ENCODE data around the gene CLPTM1.
"Not testable (repeated sequence)": the region's sequence is repeated elsewhere in the genome, so short reads cannot be mapped to it uniquely, and the experiment has no call there.

CLPTM1 gene

DNA sequence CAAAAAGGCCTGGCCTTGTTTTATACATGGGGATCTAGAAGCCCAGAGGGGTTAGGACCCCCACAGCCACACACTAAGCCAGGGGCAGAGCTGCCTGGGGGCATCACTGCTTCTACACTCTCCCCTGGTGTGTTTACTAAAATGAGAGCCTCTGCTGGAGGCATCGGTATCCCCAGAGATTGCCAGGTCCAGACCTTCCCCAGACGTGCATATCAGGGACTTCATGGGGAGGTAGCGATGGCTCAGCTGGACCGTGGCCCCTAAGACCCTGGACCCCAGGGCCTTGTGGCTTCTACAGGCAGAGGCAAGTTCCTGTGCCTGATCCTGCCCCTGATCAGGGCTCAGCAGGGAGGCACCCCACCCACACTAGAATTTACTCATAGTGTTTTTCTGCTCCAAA is 13.5 kb downstream of the CLPTM1 start:
- Histone ChIP-seq H3K27ac (no peak overlapping the region), H3K9me3 (no peaks in the 10 kb centered on the region), H3K36me3 (peaks cover 49% of the 10 kb centered on the region), H3K4me3 (ENCODE audit: low read depth in 1 of 2, low read length in 1 of 2) (no peak overlapping the region), H3K27me3 (no peaks in the 10 kb centered on the region), H3K4me1 (ENCODE audit: control insufficient read depth in 1 of 2, insufficient read depth in 1 of 2, low read depth in 1 of 2, low read length in 1 of 2) (no peaks in the 10 kb centered on the region)
- TF ChIP-seq, protein P1, sequence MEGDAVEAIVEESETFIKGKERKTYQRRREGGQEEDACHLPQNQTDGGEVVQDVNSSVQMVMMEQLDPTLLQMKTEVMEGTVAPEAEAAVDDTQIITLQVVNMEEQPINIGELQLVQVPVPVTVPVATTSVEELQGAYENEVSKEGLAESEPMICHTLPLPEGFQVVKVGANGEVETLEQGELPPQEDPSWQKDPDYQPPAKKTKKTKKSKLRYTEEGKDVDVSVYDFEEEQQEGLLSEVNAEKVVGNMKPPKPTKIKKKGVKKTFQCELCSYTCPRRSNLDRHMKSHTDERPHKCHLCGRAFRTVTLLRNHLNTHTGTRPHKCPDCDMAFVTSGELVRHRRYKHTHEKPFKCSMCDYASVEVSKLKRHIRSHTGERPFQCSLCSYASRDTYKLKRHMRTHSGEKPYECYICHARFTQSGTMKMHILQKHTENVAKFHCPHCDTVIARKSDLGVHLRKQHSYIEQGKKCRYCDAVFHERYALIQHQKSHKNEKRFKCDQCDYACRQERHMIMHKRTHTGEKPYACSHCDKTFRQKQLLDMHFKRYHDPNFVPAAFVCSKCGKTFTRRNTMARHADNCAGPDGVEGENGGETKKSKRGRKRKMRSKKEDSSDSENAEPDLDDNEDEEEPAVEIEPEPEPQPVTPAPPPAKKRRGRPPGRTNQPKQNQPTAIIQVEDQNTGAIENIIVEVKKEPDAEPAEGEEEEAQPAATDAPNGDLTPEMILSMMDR (IDR thresholded peaks at IDR 0.05), result no peak

DNA sequence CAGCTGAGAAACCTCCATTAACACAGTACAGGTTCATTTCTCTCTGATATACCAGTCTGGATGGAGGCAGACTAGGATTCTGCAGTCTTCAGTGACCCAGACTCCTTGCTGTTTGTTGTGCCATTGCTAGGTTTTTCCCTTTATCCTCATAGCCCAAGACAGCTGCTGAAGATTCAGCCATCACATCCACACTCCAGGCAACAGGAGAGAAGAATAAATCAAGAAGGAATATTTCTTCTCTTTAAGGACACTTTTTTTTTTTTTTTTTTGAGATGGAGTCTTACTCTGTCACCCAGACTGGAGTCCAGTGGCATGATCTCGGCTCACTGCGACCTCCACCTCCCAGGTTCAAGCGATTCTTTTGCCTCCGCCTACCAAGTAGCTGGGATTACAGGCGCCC is 14.3 kb downstream of the CLPTM1 start:
- Histone ChIP-seq H3K27me3 (no peaks in the 10 kb centered on the region), H3K4me3 (ENCODE audit: low read depth in 1 of 2, low read length in 1 of 2) (no peak overlapping the region), H3K9me3 (no peaks in the 10 kb centered on the region), H3K36me3 (peaks cover 50% of the 10 kb centered on the region), H3K27ac (no peak overlapping the region), H3K4me1 (ENCODE audit: control insufficient read depth in 1 of 2, insufficient read depth in 1 of 2, low read depth in 1 of 2, low read length in 1 of 2) (no peaks in the 10 kb centered on the region)
- TF ChIP-seq, protein P1 (IDR thresholded peaks at IDR 0.05), result no peak

DNA sequence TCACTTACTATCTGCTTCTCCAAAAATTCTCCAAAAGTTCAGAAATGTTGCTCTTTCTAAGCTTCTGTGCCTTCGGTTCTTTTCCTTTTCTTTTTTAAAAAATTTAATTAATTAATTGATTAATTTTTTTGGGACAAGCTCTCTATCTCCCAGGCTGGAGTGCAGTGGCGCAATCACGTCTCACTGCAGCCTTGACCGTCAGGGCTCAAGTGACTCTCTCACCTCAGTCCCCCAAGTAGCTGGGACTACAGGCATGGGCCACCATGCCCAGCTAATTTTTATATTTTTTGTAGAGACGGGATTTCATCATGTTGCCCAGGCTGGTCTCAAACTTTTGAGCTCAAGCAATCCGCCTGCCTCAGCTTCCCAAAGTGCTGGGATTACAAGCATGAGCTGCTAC is 16.3 kb downstream of the CLPTM1 start:
- peaks cover 54% of the 10 kb centered on the region for H3K36me3 ChIP-seq
- not testable (repeated sequence) for H3K4me3 ChIP-seq (ENCODE audit: low read depth in 1 of 2, low read length in 1 of 2); H3K27me3 ChIP-seq; H3K4me1 ChIP-seq (ENCODE audit: control insufficient read depth in 1 of 2, insufficient read depth in 1 of 2, low read depth in 1 of 2, low read length in 1 of 2); H3K9me3 ChIP-seq; H3K27ac ChIP-seq

DNA sequence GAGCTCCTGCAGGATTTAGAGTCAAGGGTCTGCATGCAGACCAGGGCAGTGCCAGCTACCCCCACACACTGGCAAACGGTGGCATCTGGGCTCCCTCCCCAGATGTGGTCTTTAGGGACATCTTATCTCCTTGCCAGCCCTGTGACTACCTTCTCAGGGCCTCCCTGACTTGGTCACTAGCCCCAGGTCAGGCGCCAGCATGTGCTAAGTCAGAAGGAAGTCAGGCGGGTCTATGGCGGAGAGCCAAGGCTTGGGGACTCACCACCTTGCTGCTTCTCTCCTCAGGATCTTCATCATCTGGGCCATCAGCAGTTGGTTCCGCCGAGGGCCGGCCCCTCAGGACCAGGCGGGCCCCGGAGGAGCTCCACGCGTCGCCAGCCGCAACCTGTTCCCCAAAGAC is 17.6 kb downstream of the CLPTM1 start:
- H3K4me3 ChIP-seq (ENCODE audit: low read depth in 1 of 2, low read length in 1 of 2), result no peak overlapping the region
- no peaks in the 10 kb centered on the region for H3K9me3 ChIP-seq
- peaks cover 66% of the 10 kb centered on the region for H3K36me3 ChIP-seq
- H3K4me1 ChIP-seq (ENCODE audit: control insufficient read depth in 1 of 2, insufficient read depth in 1 of 2, low read depth in 1 of 2, low read length in 1 of 2), result no peaks in the 10 kb centered on the region
- no peaks in the 10 kb centered on the region for H3K27me3 ChIP-seq
- no peak overlapping the region for H3K27ac ChIP-seq
- TF ChIP-seq, protein P1 (IDR thresholded peaks at IDR 0.05), result no peak

DNA sequence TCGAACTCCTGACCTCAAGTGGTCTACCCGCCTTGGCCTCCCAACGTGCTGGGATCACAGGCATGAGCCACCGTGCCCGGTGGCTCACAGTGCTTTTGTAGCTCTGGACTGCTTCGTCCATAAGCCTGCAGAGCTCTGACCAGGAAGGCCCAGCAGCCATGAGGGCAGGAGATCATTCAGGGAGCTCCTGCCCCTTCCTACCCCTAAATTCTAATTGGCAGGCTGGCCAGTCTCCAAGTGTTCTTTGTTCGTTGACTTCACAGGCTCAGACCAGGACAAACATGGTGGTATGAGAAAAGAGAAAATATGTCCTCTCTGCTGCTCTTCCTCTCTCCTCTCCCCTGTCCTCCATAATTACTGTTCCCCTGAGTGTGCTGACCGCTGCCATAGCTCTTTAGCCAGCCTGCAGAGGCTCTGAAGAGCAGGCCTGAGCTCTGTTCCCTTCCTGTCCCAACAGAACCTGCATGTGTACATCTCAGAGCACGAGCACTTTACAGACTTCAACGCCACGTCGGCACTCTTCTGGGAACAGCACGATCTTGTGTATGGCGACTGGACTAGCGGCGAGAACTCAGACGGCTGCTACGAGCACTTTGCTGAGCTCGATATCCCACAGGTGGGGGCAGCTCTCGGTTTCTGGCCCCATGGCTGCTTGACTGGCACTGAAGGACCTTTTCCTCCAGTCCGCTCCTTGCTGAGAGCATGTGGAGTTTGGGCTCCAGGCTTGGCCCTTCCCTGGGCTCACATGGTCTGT is 19.0 kb downstream of the CLPTM1 start:
- no peaks in the 10 kb centered on the region for H3K9me3 ChIP-seq
- no peaks in the 10 kb centered on the region for H3K4me1 ChIP-seq (ENCODE audit: control insufficient read depth in 1 of 2, insufficient read depth in 1 of 2, low read depth in 1 of 2, low read length in 1 of 2)
- no peak overlapping the region for H3K27ac ChIP-seq
- H3K4me3 ChIP-seq (ENCODE audit: low read depth in 1 of 2, low read length in 1 of 2), result no peak overlapping the region
- H3K36me3 ChIP-seq, result peaks cover 68% of the 10 kb centered on the region
- TF ChIP-seq, protein P1 (IDR thresholded peaks at IDR 0.05), result no peak
- H3K27me3 ChIP-seq, result no peaks in the 10 kb centered on the region

DNA sequence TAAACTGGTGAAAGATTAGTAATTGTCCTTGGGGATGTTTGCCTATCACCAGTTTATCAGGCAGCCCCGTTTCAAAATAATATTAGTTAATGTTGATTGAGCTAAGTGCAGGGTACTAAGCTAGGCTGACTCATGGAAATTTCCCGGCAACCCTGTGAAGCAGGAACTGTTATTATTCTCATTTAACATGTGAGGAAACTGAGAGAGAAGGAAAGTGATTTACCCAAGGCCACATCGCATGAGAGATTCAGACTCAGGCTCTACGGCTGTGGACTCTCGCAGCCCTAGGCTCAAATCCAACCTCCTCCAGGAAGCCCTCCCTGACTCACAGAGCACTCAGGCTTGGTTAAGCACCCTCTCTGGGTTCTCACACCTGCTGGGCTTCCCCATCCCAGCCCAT is 19.7 kb downstream of the CLPTM1 start:
- no peak overlapping the region for H3K4me3 ChIP-seq (ENCODE audit: low read depth in 1 of 2, low read length in 1 of 2)
- peaks cover 69% of the 10 kb centered on the region for H3K36me3 ChIP-seq
- no peak overlapping the region for H3K27ac ChIP-seq
- H3K9me3 ChIP-seq, result no peaks in the 10 kb centered on the region
- H3K27me3 ChIP-seq, result no peaks in the 10 kb centered on the region
- TF ChIP-seq, protein P1 (IDR thresholded peaks at IDR 0.05), result no peak
- no peaks in the 10 kb centered on the region for H3K4me1 ChIP-seq (ENCODE audit: control insufficient read depth in 1 of 2, insufficient read depth in 1 of 2, low read depth in 1 of 2, low read length in 1 of 2)
